GM10248 (cell line): ENCODE data around the gene ZFAND3.

Experiments used
- CTCF ChIA-PET: fragments of 300-600 bp; sonication (Branson Sonifier 250); formaldehyde crosslinking; extraction: SDS; loops from one replicate; lab custom pipeline; 2021; ENCODE audit warnings: antibody characterized with exemption; lab: Yijun Ruan, JAX
- POLR2A ChIA-PET: fragments of 350-650 bp; sonication (Branson Sonifier 250); formaldehyde crosslinking; extraction: SDS; loops from one replicate; lab custom pipeline; 2020; ENCODE audit warnings: antibody characterized with exemption; lab: Yijun Ruan, JAX
- DNase-seq: peaks from one replicate; pipeline ENCODE4 v3.0.0; 2012; ENCODE audit errors: extremely low spot score
- TF ChIP-seq, protein P1 (sequence below): IDR thresholded peaks from 2 replicates; pipeline ENCODE4 v1.5.1; 2012; ENCODE audit warnings: mild to moderate bottlenecking, low read depth; ENCODE audit errors: extremely low read depth, missing control alignments, control extremely low read depth

ZFAND3 gene

DNA sequence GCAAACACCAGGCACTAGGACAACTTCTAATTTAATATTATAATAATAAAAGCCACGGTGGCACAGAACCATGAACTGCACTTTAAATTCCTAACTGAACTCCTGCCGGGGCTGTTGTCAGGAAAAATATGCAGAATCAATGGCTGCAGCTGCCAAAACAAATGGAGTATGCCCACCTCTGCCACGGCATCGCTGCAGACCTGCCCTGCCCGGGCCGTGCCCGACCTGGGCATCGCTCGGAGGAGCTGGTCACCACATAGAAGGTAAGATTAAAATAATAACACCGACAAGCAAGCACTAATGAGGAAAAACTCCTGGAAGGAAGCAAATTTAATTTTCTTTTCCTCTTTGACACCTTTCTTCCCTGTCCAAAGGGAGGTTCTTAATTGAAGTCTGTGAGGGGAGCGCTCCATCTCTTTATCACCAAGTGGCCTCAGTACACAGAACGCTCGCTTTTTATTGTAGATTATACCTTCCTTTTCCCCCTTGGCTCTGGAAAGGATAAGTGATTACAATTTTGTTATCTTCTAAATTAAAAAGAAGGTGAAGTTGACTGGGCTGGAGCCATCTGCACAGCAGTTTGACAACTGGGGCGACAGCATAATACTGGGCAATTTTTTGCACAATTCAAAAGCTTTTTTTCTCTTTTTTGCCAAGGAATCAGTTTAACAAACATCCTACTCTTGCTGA, 351.3 kb downstream of the ZFAND3 start:
- no peak for DNase-seq
- TF ChIP-seq, protein P1, sequence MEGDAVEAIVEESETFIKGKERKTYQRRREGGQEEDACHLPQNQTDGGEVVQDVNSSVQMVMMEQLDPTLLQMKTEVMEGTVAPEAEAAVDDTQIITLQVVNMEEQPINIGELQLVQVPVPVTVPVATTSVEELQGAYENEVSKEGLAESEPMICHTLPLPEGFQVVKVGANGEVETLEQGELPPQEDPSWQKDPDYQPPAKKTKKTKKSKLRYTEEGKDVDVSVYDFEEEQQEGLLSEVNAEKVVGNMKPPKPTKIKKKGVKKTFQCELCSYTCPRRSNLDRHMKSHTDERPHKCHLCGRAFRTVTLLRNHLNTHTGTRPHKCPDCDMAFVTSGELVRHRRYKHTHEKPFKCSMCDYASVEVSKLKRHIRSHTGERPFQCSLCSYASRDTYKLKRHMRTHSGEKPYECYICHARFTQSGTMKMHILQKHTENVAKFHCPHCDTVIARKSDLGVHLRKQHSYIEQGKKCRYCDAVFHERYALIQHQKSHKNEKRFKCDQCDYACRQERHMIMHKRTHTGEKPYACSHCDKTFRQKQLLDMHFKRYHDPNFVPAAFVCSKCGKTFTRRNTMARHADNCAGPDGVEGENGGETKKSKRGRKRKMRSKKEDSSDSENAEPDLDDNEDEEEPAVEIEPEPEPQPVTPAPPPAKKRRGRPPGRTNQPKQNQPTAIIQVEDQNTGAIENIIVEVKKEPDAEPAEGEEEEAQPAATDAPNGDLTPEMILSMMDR, result no peak
- CTCF ChIA-PET, result no interaction called here
- POLR2A ChIA-PET, result no interaction called here

DNA sequence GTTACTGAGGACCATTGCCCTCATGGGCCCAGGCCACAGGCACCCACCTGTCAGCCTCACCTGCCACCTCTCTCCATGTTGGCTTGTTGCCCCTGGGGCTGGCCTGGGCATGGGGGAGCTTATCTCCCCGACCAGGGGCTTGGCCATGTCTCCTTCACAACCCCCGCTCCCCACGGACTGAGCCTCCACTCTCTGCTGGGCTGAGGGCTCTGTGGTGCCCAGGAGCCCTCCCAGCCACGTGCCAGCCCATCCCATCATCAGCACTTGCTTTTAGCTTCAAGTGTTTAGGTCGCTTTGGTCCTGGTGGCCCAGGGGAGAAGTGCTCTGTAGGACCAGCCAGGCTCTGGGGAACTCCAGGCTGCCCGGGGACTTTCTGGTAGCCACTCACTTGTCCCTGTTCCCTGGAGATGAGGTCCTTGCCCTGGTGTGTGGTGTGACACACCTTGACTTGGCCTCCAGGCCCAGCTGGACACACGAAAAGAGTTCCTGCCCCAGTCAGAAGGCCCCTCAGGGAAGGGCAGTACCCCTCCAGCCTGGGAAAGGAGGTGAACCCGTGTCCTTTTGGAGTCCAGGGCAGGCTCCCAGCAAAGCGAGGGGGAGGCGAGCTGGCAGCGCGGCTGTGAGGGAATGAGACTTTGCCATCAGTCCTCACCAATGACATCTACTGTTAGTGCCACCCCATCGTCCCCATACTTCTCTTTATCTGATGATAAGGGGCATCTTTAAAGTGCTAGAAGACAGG, 352.6 kb downstream of the ZFAND3 start:
- ChIA-PET POLR2A (no interaction called here), CTCF (interaction anchor here (1.1 kb wide), 1 partner anchor 322 kb away, joined by 3 read pairs; no protein-coding TSS in a partner anchor)
- DNase-seq, result no peak
- TF ChIP-seq, protein P1, result no peak

DNA sequence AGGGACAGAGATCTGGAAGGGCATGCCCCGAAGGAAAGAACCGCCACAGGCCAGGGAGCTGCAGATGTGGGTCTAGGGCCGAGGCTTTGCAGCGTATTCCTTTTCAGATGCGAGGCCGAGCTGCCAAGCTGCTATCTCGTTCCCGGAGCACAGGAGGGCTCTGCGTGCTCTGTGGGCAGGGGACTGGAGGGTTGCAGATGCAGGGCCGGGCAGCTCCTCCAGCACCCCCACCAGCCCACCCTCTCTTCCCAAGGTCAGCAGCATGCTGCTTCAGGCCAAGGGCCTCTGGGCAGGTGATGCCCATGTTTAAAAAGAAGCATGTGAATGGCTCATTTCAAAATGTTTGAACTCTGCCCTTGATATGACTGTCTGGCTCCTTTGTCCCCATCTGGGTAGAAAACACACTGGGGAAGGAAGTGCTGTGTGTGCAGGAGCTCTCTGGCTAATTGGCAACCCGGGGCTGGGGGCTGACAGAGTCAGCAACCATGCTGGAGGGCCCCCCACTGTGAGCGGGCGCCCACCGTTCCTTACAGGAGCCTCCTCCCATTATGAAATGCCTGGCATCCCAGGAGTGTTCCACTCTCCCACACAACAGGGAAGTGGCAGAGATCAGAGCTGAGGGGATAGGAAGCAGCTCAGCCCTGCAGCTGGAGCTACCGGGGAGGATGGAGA, 353.3 kb downstream of the ZFAND3 start:
- TF ChIP-seq, protein P1, result no peak
- ChIA-PET POLR2A (no interaction called here), CTCF (interaction anchor here (1.1 kb wide), 1 partner anchor 321 kb away, joined by 3 read pairs; no protein-coding TSS in a partner anchor)
- no peak for DNase-seq

DNA sequence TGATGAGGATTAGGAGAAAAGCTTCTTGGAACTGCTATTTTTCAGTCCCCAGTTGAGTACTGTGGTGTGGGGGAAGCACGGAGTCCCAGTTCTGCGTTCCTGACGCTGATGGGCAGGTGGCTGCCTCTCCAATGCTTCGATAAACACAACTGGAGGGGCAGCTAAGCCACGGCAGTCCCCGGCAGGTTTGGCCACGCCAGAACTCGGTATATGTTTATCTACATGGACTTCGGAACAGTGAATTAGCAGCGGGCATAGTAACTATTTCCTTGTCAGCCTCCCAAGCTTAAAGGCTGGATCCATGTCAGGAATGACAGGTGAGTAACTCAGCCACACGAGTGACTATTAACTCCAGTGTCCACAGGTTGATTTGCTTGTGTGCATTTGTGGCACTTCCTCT, 354.4 kb downstream of the ZFAND3 start:
- CTCF ChIA-PET, result no interaction called here
- TF ChIP-seq, protein P1, result no peak
- POLR2A ChIA-PET, result no interaction called here
- no peak for DNase-seq

DNA sequence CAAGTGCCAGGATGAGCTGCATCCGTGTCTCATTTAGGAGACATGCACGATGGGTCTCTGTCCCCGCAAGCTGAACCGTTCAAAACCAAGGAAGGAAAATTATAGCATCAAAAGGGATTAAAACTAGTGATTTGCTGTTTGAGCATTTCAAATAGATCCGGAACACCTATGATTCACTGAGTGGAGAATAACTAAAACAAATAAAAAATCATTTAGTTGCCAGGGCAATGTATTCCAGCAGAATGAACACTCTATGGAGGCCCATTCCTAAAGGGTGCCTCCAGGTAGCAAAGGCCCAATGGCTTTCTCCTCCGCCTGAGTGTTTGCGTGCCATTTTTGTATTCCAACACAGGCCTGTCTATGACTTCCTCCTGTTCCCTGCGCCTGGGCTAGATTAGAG, 354.8 kb downstream of the ZFAND3 start:
- TF ChIP-seq, protein P1, result no peak
- ChIA-PET POLR2A (no interaction called here), CTCF (no interaction called here)
- no peak for DNase-seq

DNA sequence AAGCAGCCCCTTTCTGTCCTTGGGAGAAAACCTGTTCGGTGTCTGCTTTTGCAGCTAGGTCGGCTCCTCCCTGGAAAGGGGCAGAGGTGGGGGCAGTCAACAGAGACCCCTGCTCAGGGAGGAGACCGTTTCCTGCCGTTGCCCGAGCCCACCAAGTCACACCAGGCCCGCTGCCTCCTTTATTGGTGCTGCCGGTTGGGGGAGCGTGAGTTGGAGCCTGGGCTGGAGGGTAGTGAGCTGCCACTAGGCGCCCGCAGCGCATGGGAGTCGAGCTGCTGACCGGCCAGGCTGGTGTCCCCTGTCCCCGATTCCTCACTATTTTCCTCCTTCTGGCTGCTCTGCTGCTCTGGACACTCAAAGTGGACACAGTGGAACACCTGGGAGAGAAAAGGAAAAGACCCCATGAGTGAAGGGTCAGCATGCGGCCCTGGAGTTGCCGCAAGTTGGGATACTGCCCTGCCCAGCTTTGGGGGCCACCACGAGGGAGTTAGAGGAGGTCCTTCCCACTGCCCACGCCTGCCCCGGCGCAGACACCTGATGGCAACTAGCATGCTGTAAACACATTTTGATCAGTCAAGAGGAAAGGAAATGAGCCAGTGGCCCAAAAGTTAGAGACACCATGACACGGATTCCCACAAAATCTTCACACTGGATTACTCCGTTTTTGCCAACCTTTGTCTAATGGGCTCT, 355.4 kb downstream of the ZFAND3 start:
- POLR2A ChIA-PET, result no interaction called here

More for the DNA sequence above, 355.4 kb downstream of the ZFAND3 start:
- CTCF ChIA-PET, result no interaction called here
- no peak for DNase-seq
- TF ChIP-seq, protein P1, result no peak
